Panc1 (cell line): Measurements from ENCODE around the gene PHOSPHO2.

Experiments
- CTCF ChIP-seq: fragments of 450-650 bp; IDR thresholded peaks from 2 replicates; pipeline ENCODE4 v1.5.1; 2017; ENCODE audit warnings: mild to moderate bottlenecking
- POLR2AphosphoS5 ChIP-seq: IDR thresholded peaks from 2 replicates; pipeline ENCODE4 v1.6.1; 2012; ENCODE audit warnings: mild to moderate bottlenecking, low read depth, low read length, moderate library complexity
- REST ChIP-seq, 2 experiments: IDR thresholded peaks; 2 replicates each; pipeline ENCODE4 v1.6.1; 2011 to 2012; ENCODE audit warnings: low read depth in 2 of 2, control low read depth in 1 of 2, low read length in 1 of 2, mild to moderate bottlenecking in 1 of 2, moderate library complexity in 1 of 2; ENCODE audit not compliant: insufficient read depth in 1 of 2
- SIN3A ChIP-seq: IDR thresholded peaks from 2 replicates; pipeline ENCODE4 v1.6.1; 2012; ENCODE audit warnings: low read depth, mild to moderate bottlenecking, low read length, moderate library complexity, borderline replicate concordance; ENCODE audit not compliant: insufficient read depth
- TCF7L2 ChIP-seq: IDR thresholded peaks from 2 replicates; pipeline ENCODE4 v1.6.1; 2011; ENCODE audit warnings: mild to moderate bottlenecking, low read depth, low read length, inconsistent platforms

GRCh38 chr2:169712791-169713227 is 18.5 kb downstream of the PHOSPHO2 start:
- TF ChIP-seq CTCF (no peak), TCF7L2 (no peak), POLR2AphosphoS5 (no peak), REST (IDR thresholded peaks at IDR 0.05; ENCODE audit: insufficient read depth in 1 of 2, low read depth in 2 of 2, low read length in 1 of 2) (no peak), SIN3A (no peak)
